Measurements from ENCODE around the gene MAP7D3.

DNA sequence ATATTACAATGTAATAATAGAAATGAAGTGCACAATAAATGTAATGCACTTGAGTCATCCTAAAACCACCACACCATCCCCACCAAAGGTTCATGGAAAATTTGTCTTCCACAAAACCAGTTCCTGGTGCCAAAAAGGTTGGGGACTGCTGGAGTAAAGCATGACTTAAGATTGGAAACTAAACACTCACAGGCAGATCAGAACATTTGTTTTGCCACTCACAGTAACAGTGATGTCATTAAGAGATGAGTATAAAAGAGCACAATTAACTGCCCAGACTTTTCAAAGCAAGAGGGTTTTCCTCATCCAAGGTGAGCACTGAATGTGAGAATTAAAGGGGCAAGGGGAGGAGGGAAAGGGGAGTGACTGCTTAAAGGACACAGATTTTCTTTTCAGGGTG is 35.6 kb downstream of the MAP7D3 start:
- no peak for TF ChIP-seq CTCF (IDR thresholded peaks at IDR 0.05)
- no peak for TF ChIP-seq POLR2AphosphoS5 (IDR thresholded peaks at IDR 0.05)
- TF ChIP-seq POLR2A (IDR thresholded peaks at IDR 0.05; ENCODE audit: low read depth), result no peak

Measured in esophagus muscularis mucosa (tissue), 3 donors.